GM12891 (cell line): ENCODE data around the gene CTNND2.

Source experiments
- PAX5 ChIP-seq: IDR thresholded peaks from 2 replicates; pipeline ENCODE4 v1.6.1; 2011; ENCODE audit warnings: low read length, moderate library complexity, mild to moderate bottlenecking; ENCODE audit not compliant: insufficient read depth, severe bottlenecking
- POLR2A ChIP-seq: IDR thresholded peaks from 2 replicates; pipeline ENCODE4 v1.6.1; 2011; ENCODE audit warnings: low read depth, low read length, control low read depth

DNA sequence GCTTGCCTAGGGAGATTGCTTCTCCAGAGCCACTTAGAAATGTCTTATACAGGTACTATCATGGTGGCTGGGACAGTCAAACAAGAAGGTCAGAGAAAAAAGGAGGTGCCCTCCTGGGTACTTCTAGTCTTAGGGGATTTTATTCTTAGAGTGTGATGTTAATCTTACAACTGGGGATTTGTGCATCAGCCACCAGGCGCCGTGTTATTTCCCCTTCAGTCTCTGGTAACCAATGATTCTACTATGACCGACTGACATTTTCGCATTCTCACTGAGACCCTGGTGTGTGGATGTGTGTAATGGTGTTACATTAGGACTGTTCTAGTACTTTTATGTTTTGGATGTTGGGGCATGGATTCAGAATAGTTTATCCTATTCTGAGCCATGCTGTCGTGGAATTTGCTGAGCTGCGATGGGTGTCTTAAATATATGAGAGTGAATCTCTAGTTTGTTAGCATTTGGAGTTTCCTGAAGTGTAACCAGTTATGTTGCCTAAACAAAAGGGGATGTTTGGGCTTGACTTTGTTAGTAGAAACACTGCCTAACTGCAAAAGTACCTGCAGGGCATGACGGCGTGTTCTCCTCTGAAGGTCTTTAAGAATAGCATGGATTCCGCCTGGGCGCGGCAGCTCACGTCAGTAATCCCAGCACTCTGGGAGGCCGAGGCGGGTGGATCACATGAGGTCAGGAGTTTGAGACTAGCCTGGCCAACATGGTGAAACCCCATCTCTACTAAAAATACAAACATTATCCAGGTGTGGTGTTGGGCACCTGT lies 968.0 kb downstream of the CTNND2 start:
- TF ChIP-seq PAX5 (no peak), POLR2A (no peak)
